HUDEP-2 (cell line): ENCODE data around the gene OPN1MW3.
"Not testable (repeated sequence)": the region's sequence is repeated elsewhere in the genome, so short reads cannot be mapped to it uniquely, and the experiment has no call there.

Source experiments
- DNase-seq, 76 experiments: peaks; one replicate each; lab custom pipeline; 2025; ENCODE audit not compliant: unreplicated experiment in 76 of 76; lab: John Stamatoyannopoulos, UW

OPN1MW3 gene

GRCh38 chrX:154295664-154296310, 38.4 kb downstream of the OPN1MW3 start, which contains the start of gene TKTL1:
TSS of gene TKTL1 (plus strand) at chrX:154295795. CDS start at chrX:154295860, 65 bp downstream.
- DNase-seq: no peak

GRCh38 chrX:154296731-154297130, 39.3 kb downstream of the OPN1MW3 start:
- no peak for DNase-seq

DNA sequence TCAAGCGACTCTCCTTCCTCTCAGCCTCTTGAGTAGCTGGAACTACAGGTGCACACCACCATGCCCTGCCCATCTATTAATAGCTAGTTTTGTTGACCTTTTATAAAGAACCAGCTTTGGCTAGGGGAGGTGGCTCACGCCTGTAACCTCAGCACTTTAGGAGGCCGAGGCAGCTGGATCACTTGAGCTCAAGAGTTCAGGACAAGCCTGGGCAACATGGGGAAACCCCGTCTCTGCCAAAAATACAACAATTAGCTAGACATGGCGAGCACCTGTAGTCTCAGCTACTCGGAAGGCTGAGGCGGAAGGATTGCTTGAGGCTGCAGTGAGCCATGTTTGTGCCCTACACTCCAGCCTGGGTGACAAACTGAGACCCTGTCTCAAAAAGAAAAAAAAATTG, 40.9 kb downstream of the OPN1MW3 start:
- no peak for DNase-seq

DNA sequence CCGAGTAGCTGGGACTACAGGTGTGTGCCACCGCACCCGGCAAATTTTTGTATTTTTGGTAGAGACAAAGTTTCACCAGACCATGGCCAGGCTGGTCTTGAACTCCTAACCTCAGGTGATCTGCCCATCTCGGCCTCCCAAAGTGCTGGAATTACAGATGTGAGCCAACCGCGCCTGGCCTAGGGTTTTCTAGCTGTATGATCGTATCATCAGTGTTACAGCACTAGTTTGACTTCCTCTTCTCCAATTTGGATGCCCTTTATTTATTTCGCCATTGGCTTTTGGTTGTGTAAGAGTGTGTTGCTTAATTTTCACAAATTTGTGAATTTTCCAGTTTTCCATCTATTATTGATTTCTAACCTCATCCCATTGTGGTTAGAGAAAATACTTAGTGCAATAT, 43.4 kb downstream of the OPN1MW3 start:
- DNase-seq: no peak

- DNase-seq: not testable (repeated sequence)
Observed at GRCh38 chrX:154302998-154303397, 45.6 kb downstream of the OPN1MW3 start.

- no peak for DNase-seq
Observed at GRCh38 chrX:154303476-154303875, 46.1 kb downstream of the OPN1MW3 start.

- DNase-seq: no peak
Observed at GRCh38 chrX:154304846-154305245, 47.5 kb downstream of the OPN1MW3 start.

- no peak for DNase-seq
Observed at GRCh38 chrX:154305541-154306205, 48.3 kb downstream of the OPN1MW3 start.

- no peak for DNase-seq
Observed at GRCh38 chrX:154307202-154307601, 49.8 kb downstream of the OPN1MW3 start.

DNA sequence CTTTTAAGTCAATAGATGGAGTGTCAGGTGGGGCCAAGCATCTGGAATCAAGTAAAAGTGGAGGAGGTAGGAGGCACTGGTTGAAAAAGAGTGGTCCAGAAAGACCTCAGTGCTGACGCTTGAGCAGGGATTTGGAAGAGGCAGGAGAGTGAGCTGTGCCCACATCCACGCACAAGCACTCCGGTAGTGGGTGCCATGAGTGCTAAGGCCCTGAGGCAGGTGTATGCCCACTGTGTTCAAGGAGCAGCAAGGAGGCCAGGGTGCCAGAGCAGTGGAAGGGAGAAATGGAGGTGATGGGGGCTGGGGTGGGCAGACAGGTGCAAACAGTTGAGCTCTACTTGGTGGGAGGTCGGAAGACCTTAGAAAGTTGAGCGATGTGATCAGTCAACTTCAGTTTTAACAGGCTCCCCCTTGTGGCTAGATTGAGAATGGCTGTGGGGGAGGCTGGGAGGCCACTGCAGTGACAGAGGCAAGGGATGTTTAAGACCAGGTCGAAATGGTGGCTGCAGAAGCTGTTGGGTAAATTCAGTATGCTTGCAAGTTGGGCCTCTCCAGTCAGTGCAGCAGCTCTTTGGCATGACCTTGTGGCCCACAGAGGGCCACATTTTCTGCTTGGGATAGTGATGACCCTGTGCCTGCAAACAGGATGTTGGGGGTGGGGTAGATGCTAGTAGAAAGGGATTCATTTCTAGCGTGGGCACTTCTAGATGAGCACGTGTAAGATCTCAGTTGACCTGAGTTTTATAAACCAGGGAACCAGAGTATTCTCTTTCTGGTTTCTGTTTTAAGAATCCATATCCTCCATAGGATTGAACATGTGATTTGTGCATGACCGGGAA, 50.9 kb downstream of the OPN1MW3 start:
- peak in 49 of 76 experiments; percentile 1 to 60 (median 21) for DNase-seq

- no peak for DNase-seq
Observed at GRCh38 chrX:154309041-154309775, 51.8 kb downstream of the OPN1MW3 start.

DNA sequence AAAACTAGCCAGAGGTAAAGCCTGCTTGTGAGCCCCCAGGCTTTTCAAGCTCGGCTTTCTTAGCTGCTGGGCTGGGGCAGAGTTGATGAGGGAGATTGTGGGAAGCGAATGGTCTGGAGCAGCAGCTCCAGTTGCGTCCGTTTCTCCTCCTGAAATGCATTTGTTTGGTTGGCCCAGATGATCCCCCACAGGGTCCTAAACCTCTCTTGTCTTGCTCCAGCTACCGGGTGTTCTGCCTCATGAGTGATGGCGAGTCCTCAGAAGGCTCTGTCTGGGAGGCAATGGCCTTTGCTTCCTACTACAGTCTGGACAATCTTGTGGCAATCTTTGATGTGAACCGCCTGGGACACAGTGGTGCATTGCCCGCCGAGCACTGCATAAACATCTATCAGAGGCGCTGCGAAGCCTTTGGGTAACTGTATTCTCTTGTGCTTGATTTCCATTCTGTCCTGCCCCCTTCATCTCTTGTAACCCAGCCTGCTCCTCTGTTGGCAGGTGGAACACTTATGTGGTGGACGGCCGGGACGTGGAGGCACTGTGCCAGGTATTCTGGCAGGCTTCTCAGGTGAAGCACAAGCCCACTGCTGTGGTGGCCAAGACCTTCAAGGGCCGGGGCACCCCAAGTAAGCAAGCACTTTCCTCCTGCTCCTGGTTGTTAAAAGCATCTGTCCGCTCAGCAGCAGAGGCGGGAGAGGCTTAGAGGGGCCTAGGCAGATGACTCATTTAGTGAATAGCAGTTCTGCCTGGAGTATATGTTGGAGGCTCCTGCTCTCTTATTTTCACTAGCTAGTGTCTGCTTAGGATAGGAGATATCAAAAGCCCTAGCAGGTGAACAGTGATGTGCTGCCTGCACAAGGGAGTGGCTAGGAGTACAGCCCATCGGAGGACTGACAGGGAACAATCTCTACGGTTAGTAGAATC, 53.5 kb downstream of the OPN1MW3 start:
- DNase-seq: no peak

- DNase-seq: no peak
Observed at GRCh38 chrX:154312116-154312515, 54.7 kb downstream of the OPN1MW3 start.

DNA sequence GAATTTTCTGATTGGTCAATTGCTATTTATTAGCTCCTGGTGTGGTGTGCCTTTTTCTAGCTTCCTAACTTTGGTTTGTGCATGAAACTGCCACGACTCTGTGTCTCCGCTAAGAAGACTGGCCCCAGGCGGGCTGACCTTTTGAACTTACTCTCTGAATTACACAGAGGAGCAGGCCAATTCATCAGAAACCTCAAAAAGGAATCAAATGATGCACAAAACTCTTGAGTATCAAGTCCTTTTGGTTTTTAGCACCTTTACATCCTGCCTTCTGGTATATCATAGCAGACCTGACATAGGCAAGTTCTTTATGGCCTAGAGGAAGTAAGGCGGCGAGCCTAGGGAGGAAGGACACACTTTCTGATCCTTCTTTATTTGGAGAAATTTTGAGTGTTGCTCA, 55.8 kb downstream of the OPN1MW3 start:
- no peak for DNase-seq

DNA sequence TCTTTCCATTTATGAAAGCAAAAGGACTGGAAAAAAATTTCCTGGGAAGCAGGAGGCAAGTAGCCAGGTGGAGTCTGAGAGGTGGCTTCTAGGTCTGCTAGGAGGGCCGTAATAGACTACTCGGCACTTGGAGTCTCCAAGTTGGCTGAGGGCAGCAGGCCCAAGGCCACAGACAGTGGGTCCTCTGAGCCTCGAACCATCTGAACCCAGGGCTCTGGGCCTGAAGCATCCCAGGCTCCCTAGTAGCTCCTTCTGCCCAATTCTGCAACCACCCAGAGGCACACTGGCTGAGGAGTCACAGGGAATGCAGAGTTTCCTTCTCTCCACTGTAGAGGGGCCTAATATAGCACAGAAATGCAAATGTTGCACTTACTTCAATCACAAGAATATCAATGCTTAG, 58.0 kb downstream of the OPN1MW3 start:
- DNase-seq: no peak

- no peak for DNase-seq
Observed at GRCh38 chrX:154317391-154317995, 60.1 kb downstream of the OPN1MW3 start.

DNA sequence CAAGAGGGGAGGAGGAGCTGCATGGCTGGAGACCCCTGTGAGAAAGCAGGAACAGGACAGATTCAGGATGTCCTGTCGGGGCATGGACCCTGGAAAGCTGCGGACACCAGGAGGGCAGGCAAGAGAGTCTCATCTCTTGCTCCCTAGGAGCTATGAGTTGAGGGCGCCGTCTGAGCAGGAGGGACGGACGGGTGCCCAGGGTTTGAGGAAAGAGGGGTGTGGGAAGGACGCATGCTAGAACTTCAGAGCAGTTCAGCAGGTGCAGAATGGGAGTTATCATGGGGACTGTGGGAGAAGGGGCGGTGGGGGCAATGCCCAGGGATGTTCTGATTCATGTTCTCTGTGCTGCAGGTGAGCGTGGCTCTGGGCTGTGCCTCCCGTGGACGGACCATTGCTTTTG, 63.0 kb downstream of the OPN1MW3 start:
- DNase-seq: no peak
